A549 treated with Mapracorat at 1 μM for 4 hours (cell line): ENCODE results near the gene VANGL2. TPM values are rescaled to one million over a fixed set of nuclear protein-coding genes. Genes with fewer than 3 reads are reported as not detected.

Source experiments
- total RNA-seq: library from RNA; stranded (reverse); fragments of 200-300 nt; extraction: Qiagen RNA extraction; gene quantifications from 5 replicates; pipeline ENCODE4 v1.2.3, GENCODE V29; 2022

The VANGL2 gene
- total RNA-seq: 0.57 to 0.82 TPM (median 0.79 TPM) in 5 replicates

DNA sequence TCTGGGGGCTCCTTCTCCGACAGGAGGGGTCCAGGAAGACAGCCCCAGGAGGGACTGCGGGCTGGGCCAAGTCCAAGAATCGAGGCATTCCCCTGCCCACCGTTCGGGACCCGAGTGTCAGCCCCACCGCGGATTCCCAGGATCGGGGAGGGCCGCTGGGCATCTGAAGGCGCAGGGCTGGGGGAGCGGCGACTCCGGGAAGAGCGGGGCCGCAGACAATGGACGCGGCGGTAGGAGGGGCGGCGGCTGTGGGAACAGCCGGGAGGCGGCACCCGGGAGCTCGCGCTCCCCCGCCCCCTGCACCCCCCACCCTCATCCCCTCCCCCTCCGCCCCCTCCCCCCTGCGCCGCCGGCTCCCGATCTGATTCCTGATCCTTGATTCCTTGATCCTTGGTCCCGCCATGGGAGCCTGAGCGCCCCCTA, at the start of gene VANGL2:
TSS of gene VANGL2 (plus strand) at position 342 of the 423 bp plus-strand sequence. CDS start 15,274 bp downstream, outside the sequence.

GRCh38 chr1:160366731-160367515, 33.4 kb upstream of the VANGL2 start, which contains the start of gene NHLH1:
Gene NHLH1, plus strand, starts transcription at chr1:160367071. Its CDS starts 3,661 bp downstream, at chr1:160370732.

Other genes starting within 250 kb of the VANGL2 start
- gene ATP1A4, start 249.0 kb upstream of the VANGL2 start, total RNA-seq: not detected in 5 replicates
- not detected in 5 replicates for gene CASQ1, start 210.0 kb upstream of the VANGL2 start, total RNA-seq
- gene PEA15, start 195.2 kb upstream of the VANGL2 start, total RNA-seq: 177 to 215 TPM (median 186 TPM) in 5 replicates
- 40.5 to 56.2 TPM (median 51.8 TPM) in 5 replicates for gene DCAF8, start 138.0 kb upstream of the VANGL2 start, total RNA-seq
- 20.8 to 27.6 TPM (median 24.2 TPM) in 5 replicates for gene PEX19, start 115.4 kb upstream of the VANGL2 start, total RNA-seq
- 74.1 to 94.3 TPM (median 86.1 TPM) in 5 replicates for gene COPA, start 57.3 kb upstream of the VANGL2 start, total RNA-seq
- 38.1 to 48.5 TPM (median 46.2 TPM) in 5 replicates for gene NCSTN, start 57.2 kb upstream of the VANGL2 start, total RNA-seq
- gene NHLH1, start 33.5 kb upstream of the VANGL2 start, total RNA-seq: 0.38 to 0.74 TPM (median 0.39 TPM) in 5 replicates
- gene SLAMF6, start 122.7 kb downstream of the VANGL2 start, total RNA-seq: not detected in 5 replicates
- not detected in 5 replicates for gene CD84, start 178.9 kb downstream of the VANGL2 start, total RNA-seq
- not detected in 5 replicates for gene SLAMF1, start 246.5 kb downstream of the VANGL2 start, total RNA-seq